ENCODE results near the gene LTF. TPM values are rescaled to one million over a fixed set of nuclear protein-coding genes. Genes with fewer than 3 reads are reported as not detected.
"Not testable (repeated sequence)": the region's sequence is repeated elsewhere in the genome, so short reads cannot be mapped to it uniquely, and the experiment has no call there.

The LTF gene
- total RNA-seq, 2 donors from 2014 or later, result 0.53 to 1.0 TPM

DNA sequence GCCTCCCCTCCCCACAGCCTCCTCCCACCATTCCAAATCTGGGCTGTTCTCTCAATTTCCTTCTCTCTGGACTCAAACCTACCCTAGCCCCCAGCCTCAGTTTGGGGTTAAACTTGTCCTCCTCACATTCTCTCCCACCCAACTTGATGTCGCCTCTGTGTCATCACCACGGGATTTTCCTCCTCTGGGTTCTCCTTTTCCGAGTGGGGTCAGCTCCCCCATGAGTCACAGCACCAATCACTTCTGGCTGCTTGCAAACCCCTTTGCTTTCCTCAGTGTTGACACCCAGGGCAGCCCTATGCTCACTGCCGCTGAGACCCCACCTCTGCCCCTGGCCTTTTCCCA lies 58.3 kb downstream of the LTF start:
- intact Hi-C loops (cut with DNase I, micrococcal nuclease), result no loop called here
- no peak for ATAC-seq
- peak in 1 of 2 donors; percentile 52 for DNase-seq

DNA sequence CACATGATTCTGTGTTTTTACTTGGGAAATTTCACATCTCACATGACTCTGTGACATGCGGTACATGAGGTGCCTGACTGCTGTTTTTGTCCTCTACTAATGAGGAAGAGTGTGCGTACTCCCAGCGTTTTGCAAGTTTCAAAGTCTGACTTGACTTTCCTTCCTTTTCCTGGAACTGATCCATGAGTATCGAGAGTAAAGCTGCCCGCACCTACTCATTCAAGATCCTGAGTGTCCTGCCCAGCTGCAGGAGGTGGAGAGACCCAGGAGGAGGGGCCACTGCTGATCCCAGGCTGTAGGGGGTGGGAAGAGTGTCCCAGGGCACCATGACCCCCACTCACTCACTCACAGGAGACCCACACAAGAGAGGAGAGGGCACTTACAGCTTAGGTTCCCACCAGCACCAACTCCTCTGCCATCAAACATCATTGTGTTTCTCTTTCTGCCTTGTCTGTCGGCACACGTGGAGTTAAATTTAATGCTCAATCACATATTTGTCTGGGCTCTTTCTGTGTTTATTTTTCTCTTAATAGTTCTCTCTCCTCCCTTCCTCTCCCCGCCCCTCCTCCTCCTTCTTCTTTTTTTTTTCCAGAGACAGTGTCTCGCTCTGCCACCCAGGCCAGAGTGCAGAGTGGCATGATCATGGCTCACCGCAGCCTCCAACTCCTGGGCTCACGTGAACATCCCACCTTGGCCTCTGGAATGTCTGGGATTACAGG lies 59.2 kb downstream of the LTF start:
- ATAC-seq (peak; percentile 73), DNase-seq (peak; percentile 65 to 83)
- intact Hi-C loops (cut with DNase I, micrococcal nuclease), result no loop called here

DNA sequence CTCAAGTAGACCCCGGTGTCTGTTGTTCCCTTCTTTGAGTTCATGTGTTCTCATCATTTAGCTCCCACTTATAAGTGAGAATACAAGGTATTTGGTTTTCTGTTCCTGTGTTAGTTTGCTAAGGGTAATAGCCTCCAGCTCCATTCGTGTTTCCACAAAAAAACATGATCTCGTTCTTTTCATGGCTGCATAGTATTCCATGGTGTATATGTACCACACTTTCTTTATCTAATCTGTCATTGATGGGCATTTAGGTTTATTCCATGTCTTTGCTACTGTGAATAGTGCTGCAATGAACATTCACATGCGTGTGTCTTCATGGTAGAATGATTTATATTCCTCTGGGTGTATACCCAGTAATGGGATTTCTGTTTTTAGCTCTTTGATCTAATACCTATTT lies 61.8 kb downstream of the LTF start:
- DNase-seq; intact Hi-C loops (cut with DNase I, micrococcal nuclease); ATAC-seq: not testable (repeated sequence)

DNA sequence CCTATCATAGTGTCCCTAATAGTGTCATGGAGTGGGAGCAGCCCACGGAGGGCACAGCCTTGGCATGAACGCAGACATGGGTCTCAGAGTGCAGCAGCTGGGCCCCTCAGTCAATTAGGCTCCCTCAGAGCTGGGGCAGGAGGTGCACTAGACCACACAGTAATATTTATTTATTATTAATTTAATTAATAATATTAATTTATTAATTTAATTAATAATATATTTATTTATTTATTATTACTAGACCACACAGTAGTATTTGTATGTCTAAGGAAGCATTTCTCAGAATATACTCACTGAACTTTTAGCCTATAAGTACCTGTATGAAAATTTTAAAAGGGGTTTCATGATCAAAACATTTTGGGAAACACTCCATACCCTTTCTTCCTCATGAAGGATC lies 63.1 kb downstream of the LTF start:
- intact Hi-C loops (cut with DNase I, micrococcal nuclease), result no loop called here
- no peak for ATAC-seq

DNA sequence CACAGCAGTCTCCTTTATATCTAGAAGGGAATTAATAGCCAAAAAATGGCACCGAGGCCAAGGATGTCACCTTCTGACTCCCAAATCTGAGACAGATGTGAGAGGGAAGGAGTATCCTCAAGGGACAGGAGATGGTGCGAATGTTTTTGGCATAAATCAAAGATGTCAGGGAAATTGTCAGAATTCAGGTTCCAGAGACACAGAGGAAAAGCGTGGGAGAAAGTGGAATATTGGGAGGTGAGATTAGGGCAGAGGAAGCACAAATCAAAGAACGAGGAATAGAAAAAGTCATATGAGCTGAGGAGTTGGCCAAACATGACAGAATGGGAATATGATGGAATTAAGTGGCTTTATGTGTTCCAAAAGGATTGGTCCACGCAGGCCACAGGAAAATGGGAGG lies 63.9 kb downstream of the LTF start:
- DNase-seq (no peak), ATAC-seq (no peak)
- intact Hi-C loops (cut with DNase I, micrococcal nuclease), result no loop called here

More for the DNA sequence above, 63.1 kb downstream of the LTF start:
- DNase-seq, result no peak

DNA sequence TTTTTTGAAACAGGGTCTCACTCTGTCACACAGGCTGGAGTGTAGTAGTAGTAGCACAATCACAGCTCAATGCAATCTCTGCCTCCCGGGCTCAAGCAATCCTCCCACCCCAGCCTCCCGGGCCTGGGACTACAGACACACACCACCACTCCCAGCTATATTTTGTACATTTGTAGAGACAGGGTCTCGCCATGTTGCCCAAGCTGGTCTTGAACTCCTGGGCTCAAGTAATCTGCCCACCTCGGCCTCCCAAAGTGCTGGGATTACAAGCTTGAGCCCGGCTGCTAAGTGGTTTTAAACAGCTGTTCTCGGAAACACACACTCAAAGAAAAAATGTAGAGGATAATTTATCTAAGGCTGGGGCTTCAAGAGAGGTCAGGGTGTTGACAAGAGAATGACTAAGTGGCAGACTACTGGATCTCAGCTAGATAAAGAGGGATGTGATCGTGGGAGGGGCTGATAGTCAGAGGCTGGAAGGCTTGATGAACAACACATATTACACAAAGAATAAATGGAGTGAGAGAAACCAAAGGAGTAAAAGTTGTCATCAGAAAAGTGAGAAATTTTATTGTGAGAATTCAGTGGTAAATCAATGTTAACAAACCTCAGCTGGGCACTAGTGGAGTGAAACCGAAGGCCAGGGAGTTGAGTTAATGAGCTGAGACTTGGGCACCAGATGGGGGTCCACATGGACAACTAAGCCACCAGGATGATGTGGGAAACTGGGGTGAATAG lies 64.5 kb downstream of the LTF start:
- ATAC-seq, result no peak
- intact Hi-C loops (cut with DNase I, micrococcal nuclease), result no loop called here

DNA sequence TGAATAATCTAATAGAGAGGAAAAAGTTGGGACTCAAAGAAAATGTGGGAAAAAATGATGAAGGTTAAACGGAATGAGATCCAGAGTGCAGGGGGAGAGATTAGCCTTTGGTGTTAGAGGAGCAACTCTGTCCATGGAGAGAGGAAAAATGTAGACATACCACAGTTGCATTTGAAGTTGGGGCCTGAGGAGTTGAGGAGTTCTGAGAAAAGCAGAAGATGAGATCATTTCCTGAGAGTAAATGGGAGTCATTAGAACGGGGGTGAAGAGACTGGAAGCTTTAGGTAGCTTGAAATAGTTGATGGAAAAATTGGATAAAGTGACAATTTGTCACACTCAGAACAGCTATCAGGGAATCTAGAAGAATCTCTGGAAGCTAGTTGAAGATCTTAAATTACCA lies 65.1 kb downstream of the LTF start:
- ATAC-seq (no peak), DNase-seq (no peak)
- intact Hi-C loops (cut with DNase I, micrococcal nuclease), result no loop called here

More for the DNA sequence above, 64.5 kb downstream of the LTF start:
- no peak for DNase-seq

DNA sequence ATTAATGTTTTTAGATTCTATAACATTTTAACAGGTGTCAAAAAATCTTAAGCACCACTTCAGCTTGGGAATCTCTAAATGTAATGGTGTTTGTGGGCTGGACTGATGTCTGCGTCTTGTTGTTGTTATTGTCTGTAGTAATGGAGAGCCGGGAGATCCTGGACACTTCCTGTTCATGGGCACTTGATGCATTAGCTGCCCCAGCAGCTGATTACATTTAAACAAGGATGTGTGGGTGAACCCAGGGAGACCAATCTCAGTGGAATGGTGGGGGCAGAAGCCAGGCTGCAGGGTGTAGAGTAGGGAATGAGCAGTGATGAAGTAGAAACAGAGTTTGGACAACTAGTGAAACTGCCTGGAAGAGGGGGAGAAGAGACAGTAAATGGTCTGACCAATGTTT lies 65.6 kb downstream of the LTF start:
- no peak for DNase-seq
- ATAC-seq, result no peak
- intact Hi-C loops (cut with DNase I, micrococcal nuclease), result no loop called here

DNA sequence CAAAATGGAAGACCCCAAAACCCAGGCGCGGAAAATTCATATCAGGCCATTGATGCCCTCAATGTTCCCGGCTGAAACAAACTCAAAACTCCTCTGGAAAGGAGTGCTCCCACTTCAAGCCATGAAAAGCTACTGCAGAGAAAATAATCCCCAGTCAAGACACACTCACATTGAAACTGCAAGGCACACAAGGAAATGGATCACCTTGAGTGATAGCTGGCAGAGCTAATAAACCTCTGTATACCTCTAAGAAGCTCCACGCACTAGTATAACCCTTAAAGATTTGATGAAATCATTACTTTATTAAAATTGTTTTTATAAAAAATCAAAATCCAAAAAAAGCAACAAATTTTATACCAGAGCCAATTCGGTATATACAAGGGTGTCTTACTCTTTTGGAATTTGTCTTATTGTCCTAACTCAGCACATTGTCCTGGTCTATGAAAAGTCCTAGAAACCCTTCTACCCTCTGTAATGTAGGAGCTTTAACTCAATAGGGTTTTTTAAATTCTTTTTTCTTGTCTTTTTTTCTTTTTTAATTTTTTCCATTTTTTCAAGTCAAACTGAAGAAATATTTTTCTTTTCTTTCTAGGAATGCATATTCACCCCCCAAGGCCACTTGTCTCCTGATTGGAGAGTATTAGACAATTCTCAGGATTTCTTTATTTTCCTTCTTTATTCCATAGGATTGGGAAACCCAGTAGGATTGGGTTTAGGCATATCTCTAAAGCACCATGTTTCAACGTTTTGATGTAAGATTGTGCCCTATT lies 66.3 kb downstream of the LTF start:
- intact Hi-C loops (cut with DNase I, micrococcal nuclease), result no loop called here
- ATAC-seq, result no peak
- DNase-seq, result no peak

DNA sequence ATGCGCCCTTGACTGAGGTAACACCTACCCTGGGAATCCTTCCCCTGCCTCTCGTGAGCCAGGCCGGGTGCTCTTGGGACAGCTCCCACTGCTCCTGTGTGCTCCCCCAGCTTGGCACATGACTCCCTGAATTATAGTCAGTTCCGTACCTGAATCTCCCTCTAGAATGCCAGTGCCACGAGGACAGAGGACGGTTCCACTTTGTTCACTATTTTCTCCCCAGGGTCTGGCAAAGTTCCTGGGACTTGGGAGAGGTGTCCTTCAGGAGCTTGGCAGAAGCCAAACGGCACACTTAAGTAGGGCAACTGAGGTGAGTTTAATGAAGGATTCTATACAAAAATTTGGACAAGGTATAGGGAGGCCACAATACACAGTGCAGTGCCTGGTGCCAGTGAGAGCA lies 67.6 kb downstream of the LTF start:
- ATAC-seq (no peak), DNase-seq (no peak)
- intact Hi-C loops (cut with DNase I, micrococcal nuclease), result no loop called here

DNA sequence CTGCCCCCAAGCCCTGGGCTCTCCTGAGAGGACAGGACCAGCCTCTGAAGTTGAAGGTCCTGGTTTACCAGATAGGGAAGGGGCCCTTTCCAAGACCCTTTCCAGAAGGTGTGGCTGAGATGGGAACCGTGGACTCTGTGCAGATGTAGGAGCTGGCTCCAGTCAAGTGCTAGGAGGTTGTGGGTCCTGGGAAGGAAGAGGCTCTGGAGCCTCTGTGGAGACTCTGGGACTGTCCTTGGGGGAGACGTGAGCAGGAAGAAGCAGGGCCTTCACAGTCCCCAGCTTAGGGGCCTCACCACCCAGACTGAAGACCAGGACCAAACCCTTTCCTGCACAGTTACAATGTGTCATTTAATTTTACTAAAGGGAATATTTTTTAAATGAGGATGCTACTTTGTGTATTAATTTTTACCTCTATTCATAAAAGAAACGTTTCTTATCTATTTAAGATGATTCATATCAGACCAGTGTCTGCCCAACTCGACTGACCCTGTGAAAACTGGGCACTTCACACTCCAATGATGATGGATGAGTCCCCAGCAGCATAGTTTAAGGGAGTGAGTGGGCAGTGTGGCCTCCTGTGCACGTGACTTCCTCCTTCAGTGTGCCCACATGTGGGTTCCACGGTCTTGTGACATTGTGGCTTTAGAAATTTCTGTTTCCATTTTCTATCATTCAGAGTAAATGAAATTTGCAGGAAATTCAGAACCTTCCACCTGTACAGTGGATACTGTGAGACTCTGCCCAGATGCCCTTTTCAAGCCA lies 68.8 kb downstream of the LTF start:
- no peak for ATAC-seq
- intact Hi-C loops (cut with DNase I, micrococcal nuclease), result no loop called here
- DNase-seq, result no peak

DNA sequence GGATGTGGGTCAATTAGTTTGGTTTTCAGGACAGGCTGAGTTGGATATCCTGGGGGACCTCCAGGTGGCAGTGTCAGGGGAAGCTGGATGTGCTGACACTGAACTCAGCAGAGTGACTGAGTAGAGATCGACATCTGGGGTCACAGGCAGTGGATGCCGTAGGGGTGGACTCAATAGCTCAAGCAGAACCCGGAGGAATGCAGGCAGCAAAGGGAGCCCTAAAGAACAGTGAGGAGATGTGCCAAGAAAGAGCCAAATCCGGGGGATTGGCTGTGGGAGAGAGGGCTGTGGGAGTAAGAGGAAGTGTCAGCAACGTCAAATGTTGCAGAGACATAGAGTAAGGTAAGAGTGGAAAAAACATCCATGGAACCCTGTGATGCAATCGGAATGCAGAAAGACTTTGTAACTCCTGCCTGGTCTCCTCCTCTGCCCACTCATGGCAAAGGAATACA lies 69.5 kb downstream of the LTF start:
- ATAC-seq (no peak), DNase-seq (no peak)
- intact Hi-C loops (cut with DNase I, micrococcal nuclease), result no loop called here

DNA sequence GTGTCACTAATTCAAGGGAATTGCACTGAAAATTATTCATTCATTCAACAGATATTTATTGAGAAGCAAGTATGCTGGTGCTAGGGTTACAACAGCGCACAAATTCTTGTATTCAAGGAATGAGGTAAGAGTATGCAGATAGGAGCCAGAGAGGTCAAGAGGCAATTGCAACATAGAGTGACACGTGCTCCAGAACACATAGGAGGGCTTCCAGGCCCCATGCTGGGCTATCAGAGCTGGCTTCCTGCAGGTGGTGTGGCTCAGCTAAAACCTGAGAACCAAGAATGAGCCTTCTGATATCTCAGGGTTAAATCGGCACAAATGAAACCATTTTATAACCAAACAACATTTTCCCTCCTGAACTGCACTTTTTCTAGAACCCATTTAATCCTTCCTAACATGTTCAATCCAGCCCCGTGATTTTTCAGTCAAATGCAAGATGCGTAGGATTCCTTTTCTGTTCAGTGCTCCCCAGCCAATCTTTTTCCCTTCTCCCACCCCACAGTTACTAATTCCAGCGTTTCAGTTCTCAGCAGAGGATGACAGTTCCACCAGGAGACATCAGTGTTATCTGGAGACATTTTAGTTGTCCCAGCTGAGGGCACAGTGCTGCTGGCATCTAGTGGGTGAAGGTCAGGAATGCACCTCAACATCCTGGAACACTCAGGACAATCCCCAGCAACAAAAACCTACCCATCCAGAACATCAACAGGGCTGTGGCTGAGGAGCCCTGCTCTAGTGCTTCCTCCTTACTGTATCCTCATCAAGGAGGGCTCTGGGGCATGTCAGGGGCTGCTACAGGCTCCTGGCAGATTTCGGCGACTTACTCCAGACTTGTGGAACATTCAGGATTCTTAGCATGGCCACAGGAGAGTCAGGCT lies 70.9 kb downstream of the LTF start:
- ATAC-seq, result no peak
- no peak for DNase-seq
- intact Hi-C loops (cut with DNase I, micrococcal nuclease), result no loop called here

DNA sequence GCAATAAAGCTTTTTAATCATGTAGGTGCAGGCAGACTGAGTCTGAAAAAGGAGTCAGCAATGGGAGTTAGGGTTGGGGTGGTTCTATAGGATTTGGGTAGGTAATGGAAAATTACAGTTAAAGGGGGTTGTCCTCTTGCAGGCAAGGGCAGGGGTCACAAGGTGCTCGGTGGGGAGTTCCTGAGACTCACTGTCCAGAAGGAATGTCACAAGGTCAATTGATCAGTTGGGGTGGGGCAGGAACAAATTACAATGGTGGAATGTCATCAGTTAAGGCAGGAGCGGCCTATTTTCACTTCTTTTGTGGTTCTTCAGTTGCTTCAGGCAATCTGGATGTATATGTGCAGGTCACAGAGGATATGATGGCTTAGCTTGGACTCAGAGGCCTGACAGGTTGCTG lies 71.7 kb downstream of the LTF start:
- no peak for DNase-seq
- no peak for ATAC-seq
- intact Hi-C loops (cut with DNase I, micrococcal nuclease), result no loop called here

DNA sequence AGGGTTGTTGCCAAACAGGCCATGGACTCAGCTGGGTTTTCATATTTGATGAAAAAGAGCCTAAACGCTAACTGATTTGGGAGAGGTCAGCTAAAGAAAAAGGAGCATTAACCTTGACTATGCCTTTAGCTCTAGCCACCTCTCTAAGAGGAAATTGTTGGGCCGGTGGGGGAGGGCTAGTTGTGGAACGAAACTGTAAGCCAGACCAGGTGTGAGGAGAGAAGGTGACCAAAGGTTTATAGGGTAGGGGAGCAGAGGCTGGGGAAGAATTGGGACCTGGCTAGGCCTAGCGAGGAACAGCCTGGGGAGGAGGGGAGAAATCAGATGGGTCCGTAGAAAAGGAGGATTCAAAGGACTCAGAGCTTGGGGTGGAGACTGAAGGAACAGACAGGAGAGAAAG lies 73.2 kb downstream of the LTF start:
- DNase-seq; ATAC-seq; intact Hi-C loops (cut with DNase I, micrococcal nuclease): not testable (repeated sequence)

DNA sequence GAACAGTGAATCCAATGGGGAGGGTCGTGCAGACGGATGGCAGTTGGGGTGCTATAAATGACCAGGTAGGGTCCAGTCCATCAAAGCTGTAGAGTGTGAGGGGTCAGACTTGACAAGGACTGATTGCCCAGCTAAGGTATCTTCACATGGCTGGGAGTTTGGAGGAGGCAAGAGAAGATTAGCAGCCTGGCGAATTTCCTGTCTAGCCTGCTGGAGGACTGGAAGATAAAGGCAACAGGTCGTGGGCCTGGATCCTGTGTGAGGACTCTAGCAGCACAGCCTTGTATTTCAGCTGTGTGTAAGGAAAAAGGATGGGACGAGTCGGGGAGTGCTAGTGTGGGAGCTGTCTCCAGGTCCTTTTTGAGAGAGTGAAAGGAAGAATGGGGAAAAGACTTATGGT lies 75.4 kb downstream of the LTF start:
- intact Hi-C loops (cut with DNase I, micrococcal nuclease), result no loop called here
- DNase-seq (no peak), ATAC-seq (no peak)

DNA sequence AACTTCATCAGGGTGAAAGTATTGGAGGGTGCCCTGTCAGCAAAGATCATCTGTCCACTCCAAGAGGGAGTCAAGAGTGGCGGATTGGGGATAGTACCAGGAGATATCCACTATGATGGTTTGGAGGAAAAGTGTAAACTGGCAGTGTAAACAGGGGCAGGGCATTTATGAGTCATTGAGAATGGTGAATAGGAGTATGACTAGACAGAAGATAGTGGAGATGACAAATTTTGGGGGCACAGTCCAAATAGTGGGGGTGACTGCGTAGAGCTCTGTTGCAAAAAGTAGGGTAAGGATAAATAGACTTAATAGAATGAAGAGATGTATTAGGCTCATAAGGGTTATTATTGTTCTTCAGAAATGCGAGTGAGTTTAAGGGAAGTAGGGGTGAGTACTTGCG lies 75.9 kb downstream of the LTF start:
- intact Hi-C loops (cut with DNase I, micrococcal nuclease); ATAC-seq: not testable (repeated sequence)

DNA sequence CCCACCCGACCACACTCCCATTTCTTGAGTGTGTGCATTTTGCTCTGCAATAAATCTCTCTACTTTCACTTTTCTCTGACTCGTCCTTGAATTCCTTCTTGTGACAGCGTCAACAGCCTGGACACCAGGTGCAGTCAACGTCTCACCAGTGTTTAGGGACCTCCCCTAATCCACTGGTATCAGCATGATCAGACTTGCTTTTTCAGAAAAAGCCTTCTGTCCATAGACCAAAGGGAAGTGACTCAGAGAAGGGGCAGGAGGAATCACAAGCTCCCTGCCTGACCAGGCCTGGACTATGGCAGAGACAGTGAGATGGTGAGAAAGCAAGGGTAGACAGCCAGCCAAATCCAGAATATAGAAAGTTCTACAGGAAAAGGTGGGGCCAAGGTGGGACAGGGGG lies 78.5 kb downstream of the LTF start:
- DNase-seq (peak in 1 of 2 donors; percentile 54), ATAC-seq (peak; percentile 74)
- intact Hi-C loops (cut with DNase I, micrococcal nuclease), result no loop called here

More for the DNA sequence above, 75.9 kb downstream of the LTF start:
- not testable (repeated sequence) for DNase-seq

Measured in left colon (tissue), 2 donors.